BJ (cell line): Measurements from ENCODE around the gene STK32C. TPM values are rescaled to one million over a fixed set of nuclear protein-coding genes. Genes with fewer than 3 reads are reported as not detected.

ENCODE experiments used
- CTCF ChIA-PET: fragments of 350-600 bp; formaldehyde crosslinking; extraction: SDS; loops from one replicate; lab custom pipeline; 2021; ENCODE audit warnings: antibody characterized with exemption, inconsistent platforms; lab: Yijun Ruan, JAX
- POLR2A ChIA-PET: fragments of 300-600 bp; sonication (Branson Sonifier 250); formaldehyde crosslinking; extraction: SDS; loops from one replicate; lab custom pipeline; 2021; ENCODE audit warnings: antibody characterized with exemption; lab: Charles Lee
- DNase-seq: peaks from one replicate; pipeline ENCODE4 v3.0.0-alpha.2; 2011; ENCODE audit warnings: low read depth
- H3K27me3 ChIP-seq: 2 replicates; pipeline ENCODE4 v1.6.0; 2011; ENCODE audit warnings: low read length; ENCODE audit not compliant: control insufficient read depth, insufficient read depth
- H3K36me3 ChIP-seq: 2 replicates; pipeline ENCODE4 v1.5.1; 2011; ENCODE audit warnings: low read length; ENCODE audit not compliant: control insufficient read depth, insufficient read depth
- H3K4me3 ChIP-seq: 2 replicates; pipeline ENCODE4 v1.5.1; 2011; ENCODE audit warnings: low read depth, mild to moderate bottlenecking, control low read depth, low read length
- CTCF ChIP-seq: IDR thresholded peaks from 2 replicates; pipeline ENCODE4 v1.5.1; 2011; ENCODE audit warnings: low read depth, mild to moderate bottlenecking, control low read depth, inconsistent platforms, low read length, moderate library complexity; ENCODE audit not compliant: insufficient read depth
- polyA plus RNA-seq: library from polyadenylated mRNA; depleted of rRNA; stranded (reverse); fragments of >200 nt; gene quantifications from 2 replicates; pipeline ENCODE4 v1.2.3, GENCODE V29; 2011

Gene STK32C
- polyA plus RNA-seq, 1 experiment = 12.1 TPM

- no peak for DNase-seq
- Histone ChIP-seq H3K4me3 (no peak overlapping the region), H3K27me3 (peaks cover 29% of the 10 kb centered on the region), H3K36me3 (no peaks in the 10 kb centered on the region)
- TF ChIP-seq CTCF = no peak
- POLR2A ChIA-PET = no interaction called here
- CTCF ChIA-PET = no interaction called here
These were observed 131.7 kb downstream of the STK32C start for GRCh38 chr10:132175907-132176581.

- no peak for DNase-seq
- Histone ChIP-seq H3K27me3 (peaks cover 29% of the 10 kb centered on the region), H3K4me3 (no peak overlapping the region), H3K36me3 (no peaks in the 10 kb centered on the region)
- POLR2A ChIA-PET = no interaction called here
- no peak for TF ChIP-seq CTCF
- CTCF ChIA-PET = no interaction called here
These were observed 132.3 kb downstream of the STK32C start for GRCh38 chr10:132175408-132175807.

- CTCF ChIA-PET = no interaction called here
- POLR2A ChIA-PET = no interaction called here
- Histone ChIP-seq H3K36me3 (no peaks in the 10 kb centered on the region), H3K27me3 (peaks cover 27% of the 10 kb centered on the region), H3K4me3 (no peak overlapping the region)
- no peak for DNase-seq
- TF ChIP-seq CTCF = no peak
These were observed 133.5 kb downstream of the STK32C start for GRCh38 chr10:132174237-132174636.

- ChIA-PET CTCF (no interaction called here), POLR2A (no interaction called here)
- H3K4me3 ChIP-seq = no peak overlapping the region
- no peaks in the 10 kb centered on the region for H3K36me3 ChIP-seq
- H3K27me3 ChIP-seq = peaks cover 27% of the 10 kb centered on the region
- TF ChIP-seq CTCF = no peak
- no peak for DNase-seq
These were observed 134.6 kb downstream of the STK32C start for GRCh38 chr10:132173185-132173584.

GRCh38 chr10:132172091-132173066 lies 135.4 kb downstream of the STK32C start:
- CTCF ChIA-PET = no interaction called here

More at GRCh38 chr10:132172091-132173066, 135.4 kb downstream of the STK32C start:
- no peak for TF ChIP-seq CTCF
- no peak overlapping the region for H3K4me3 ChIP-seq
- no peak for DNase-seq
- H3K36me3 ChIP-seq = no peaks in the 10 kb centered on the region
- POLR2A ChIA-PET = no interaction called here
- H3K27me3 ChIP-seq = peaks cover 20% of the 10 kb centered on the region
